ENCODE results near the gene MUC5B. TPM values are rescaled to one million over a fixed set of nuclear protein-coding genes. Genes with fewer than 3 reads are reported as not detected.
A peak's percentile ranks its signal among the peaks of the same experiment; 100 is the strongest.
"Not testable (repeated sequence)": the region's sequence is repeated elsewhere in the genome, so short reads cannot be mapped to it uniquely, and the experiment has no call there.

MUC5B gene
- total RNA-seq: not detected
- under 0.01 TPM for polyA plus RNA-seq
- long read RNA-seq, donor 1: 0 reads
- long read RNA-seq, donor 2: 0 reads
- long read RNA-seq, donor 3: 0 reads
- long read RNA-seq, donor 4: 0 reads

DNA sequence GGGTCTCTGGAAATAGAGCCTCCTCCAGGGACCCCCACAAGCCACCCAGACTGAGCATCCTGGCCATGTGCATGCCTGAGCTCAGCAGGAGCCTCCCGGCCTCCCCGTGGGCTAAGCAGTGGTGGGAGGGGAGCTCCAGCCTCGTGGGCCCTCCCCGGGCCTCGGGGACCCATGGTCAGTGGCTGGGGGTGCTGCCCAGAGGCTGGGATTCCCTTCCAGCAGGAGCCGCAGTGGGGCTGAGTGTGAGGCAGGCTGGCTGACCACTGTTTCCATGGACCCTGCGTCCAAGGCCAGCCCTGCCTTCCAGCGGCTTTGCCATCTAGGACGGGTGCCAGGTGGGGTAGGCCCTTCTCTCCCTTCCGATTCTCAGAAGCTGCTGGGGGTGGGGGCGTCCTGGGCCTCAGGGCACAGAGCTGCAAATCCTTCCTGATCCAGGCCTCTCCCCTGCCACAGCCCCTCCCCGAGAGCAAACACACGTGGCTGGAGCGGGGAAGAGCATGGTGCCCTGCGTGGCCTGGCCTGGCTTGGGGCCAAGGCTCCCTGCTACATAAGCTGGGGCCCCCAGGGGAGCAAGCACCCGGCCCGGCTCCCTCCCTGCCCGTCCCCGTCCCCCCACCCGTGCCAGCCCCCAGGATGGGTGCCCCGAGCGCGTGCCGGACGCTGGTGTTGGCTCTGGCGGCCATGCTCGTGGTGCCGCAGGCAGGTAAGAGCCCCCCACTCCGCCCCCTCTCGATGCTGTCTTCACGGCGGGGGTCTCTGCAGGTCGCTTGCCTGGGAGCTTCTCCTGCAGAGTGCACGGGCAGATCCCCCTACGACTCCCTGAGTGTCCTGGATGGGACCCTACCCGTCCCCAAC is at the start of gene MUC5B:
Gene MUC5B (plus strand): TSS at position 576 of the 855 bp plus-strand sequence. CDS start 58 bp downstream, at position 634.
- 66% methylated on average over 36 of the region's 36 CpGs for WGBS
- peak; percentile 10 to 62 (median 57) for DNase-seq
- no peaks in the 10 kb centered on the region for H3K27me3 ChIP-seq (ENCODE audit: control insufficient read depth, insufficient read depth)

GRCh38 chr11:1173396-1173795 is 49.5 kb upstream of the MUC5B start:
- DNase-seq; H3K27ac ChIP-seq (ENCODE audit: low read length); H3K9me3 ChIP-seq (ENCODE audit: control insufficient read depth, low read length); ATAC-seq; H3K27me3 ChIP-seq (ENCODE audit: control insufficient read depth, insufficient read depth); intact Hi-C loops (cut with DNase I); H3K4me3 ChIP-seq (ENCODE audit: low read length); H3K4me1 ChIP-seq (ENCODE audit: control insufficient read depth, insufficient read depth, low read length): not testable (repeated sequence)
- WGBS: 94% methylated on average over 3 of the region's 3 CpGs

More for the DNA sequence above, at the start of gene MUC5B:
- ATAC-seq: no peak
- intact Hi-C loops (cut with DNase I): no loop called here
- Histone ChIP-seq H3K27ac (ENCODE audit: low read length) (no peak within 1 kb of the TSS), H3K4me1 (ENCODE audit: control insufficient read depth, insufficient read depth, low read length) (no peaks in the 10 kb centered on the region), H3K9me3 (ENCODE audit: control insufficient read depth, low read length) (no peaks in the 10 kb centered on the region), H3K4me3 (ENCODE audit: low read length) (no peak within 1 kb of the TSS)

- DNase-seq: peak in 2 of 3 donors; percentile 6 to 53
- 95% methylated on average over 39 of the region's 39 CpGs for WGBS
- ATAC-seq: no peak
Observed at GRCh38 chr11:1174441-1175370, 48.2 kb upstream of the MUC5B start.

DNA sequence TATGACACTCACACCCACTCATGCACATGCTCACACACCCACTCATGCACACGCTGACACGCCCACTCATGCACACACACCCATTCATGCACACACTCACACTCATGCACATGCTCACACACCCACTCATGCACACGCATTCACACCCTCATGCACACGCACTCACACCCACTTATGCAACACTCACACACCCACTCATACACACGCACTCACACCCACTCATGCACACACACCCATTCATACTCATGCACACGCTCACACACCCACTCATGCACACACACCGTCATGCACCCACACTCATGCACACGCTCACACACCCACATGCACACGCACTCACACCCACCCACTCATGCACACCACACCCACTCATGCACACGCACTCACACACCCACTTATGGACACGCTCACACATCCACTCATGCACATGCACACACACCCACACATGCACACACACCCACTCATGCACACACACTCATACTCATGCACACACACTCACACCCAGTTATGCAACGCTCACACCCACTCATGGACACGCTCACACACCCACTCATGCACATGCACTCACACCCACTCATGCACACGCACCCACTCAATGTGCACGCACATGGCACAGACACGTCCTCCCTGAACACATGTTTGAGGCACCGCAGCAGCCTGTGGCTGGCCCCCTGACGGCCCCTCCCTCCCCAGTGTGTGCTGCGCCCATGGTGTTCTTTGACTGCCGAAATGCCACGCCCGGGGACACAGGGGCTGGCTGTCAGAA is 47.2 kb upstream of the MUC5B start:
- no peaks in the 10 kb centered on the region for H3K4me1 ChIP-seq (ENCODE audit: control insufficient read depth, insufficient read depth, low read length)
- DNase-seq (peak in 2 of 3 donors; percentile 12 to 33), ATAC-seq (no peak)
- intact Hi-C loops (cut with DNase I): no loop called here
- no peak overlapping the region for H3K27ac ChIP-seq (ENCODE audit: low read length)
- no peaks in the 10 kb centered on the region for H3K9me3 ChIP-seq (ENCODE audit: control insufficient read depth, low read length)
- no peaks in the 10 kb centered on the region for H3K27me3 ChIP-seq (ENCODE audit: control insufficient read depth, insufficient read depth)
- no peak overlapping the region for H3K4me3 ChIP-seq (ENCODE audit: low read length)
- WGBS: 90% methylated on average over 22 of the region's 22 CpGs

More at GRCh38 chr11:1174441-1175370, 48.2 kb upstream of the MUC5B start:
- Histone ChIP-seq H3K9me3 (ENCODE audit: control insufficient read depth, low read length) (no peaks in the 10 kb centered on the region), H3K27me3 (ENCODE audit: control insufficient read depth, insufficient read depth) (no peaks in the 10 kb centered on the region), H3K4me1 (ENCODE audit: control insufficient read depth, insufficient read depth, low read length) (no peaks in the 10 kb centered on the region), H3K27ac (ENCODE audit: low read length) (no peak overlapping the region), H3K4me3 (ENCODE audit: low read length) (no peak overlapping the region)
- intact Hi-C loops (cut with DNase I): no loop called here

DNA sequence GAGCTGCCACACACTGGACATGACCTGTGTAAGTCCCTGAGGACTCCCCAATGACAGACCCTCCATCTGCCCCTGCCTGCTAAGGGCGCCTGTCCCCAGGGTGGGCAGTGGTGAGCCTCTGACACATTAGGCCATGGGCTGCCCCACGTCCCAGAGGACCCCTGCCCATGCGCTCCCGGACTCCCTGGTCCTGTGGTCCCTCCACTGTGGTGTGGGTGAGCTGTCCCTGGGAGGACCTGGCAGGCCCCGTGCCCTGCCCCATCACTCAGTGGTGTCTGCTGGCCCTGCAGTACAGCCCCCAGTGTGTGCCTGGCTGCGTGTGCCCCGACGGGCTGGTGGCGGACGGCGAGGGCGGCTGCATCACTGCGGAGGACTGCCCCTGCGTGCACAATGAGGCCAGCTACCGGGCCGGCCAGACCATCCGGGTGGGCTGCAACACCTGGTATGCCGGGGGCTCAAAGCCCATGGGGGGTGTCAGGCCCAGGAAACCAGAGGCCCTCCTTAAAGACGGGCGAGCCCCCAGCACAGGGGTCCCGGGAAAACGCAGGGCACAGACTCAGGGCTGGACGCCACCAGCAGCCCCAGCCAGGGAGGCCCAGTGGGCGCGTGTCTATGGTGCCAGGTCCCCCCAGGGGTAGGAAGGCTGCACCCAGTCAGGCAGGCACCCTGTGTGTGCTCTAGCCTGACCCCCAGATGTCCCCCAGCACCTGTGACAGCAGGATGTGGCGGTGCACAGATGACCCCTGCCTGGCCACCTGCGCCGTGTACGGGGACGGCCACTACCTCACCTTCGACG is 46.4 kb upstream of the MUC5B start:
- peak in 2 of 3 donors; percentile 29 to 35 for DNase-seq
- no peak for ATAC-seq
- H3K27me3 ChIP-seq (ENCODE audit: control insufficient read depth, insufficient read depth): no peaks in the 10 kb centered on the region

DNA sequence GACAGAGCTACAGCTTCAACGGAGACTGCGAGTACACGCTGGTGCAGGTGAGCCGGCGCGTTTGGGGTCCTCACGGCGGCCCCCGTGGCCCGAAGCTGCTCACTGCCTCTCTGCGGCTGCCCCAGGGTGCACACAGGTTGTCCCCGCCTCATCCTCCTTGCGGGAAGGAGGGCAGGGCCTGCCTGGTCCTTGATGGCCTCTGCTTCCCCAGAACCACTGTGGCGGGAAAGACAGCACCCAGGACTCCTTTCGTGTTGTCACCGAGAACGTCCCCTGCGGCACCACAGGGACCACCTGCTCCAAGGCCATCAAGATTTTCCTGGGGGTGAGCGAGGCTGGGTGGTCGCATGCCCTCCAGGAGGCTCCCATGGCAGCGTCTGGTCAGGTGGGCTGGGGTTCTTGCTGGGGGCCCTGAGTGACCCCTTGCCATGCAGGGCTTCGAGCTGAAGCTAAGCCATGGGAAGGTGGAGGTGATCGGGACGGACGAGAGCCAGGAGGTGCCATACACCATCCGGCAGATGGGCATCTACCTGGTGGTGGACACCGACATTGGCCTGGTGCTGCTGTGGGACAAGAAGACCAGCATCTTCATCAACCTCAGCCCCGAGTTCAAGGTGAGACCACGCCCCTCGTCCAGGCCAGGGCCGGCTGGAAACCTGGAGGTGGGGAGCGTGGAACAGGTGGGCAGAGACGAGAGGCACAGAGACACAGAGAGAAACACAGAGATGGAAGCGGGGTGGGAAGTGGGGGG is 45.7 kb upstream of the MUC5B start:
- H3K4me1 ChIP-seq (ENCODE audit: control insufficient read depth, insufficient read depth, low read length): no peaks in the 10 kb centered on the region
- no peaks in the 10 kb centered on the region for H3K9me3 ChIP-seq (ENCODE audit: control insufficient read depth, low read length)
- no peak overlapping the region for H3K4me3 ChIP-seq (ENCODE audit: low read length)
- DNase-seq (peak in 2 of 3 donors; percentile 24 to 42), ATAC-seq (no peak)
- H3K27me3 ChIP-seq (ENCODE audit: control insufficient read depth, insufficient read depth): no peaks in the 10 kb centered on the region
- H3K27ac ChIP-seq (ENCODE audit: low read length): no peak overlapping the region
- intact Hi-C loops (cut with DNase I): no loop called here
- 91% methylated on average over 34 of the region's 34 CpGs for WGBS

More for the DNA sequence above, 46.4 kb upstream of the MUC5B start:
- Histone ChIP-seq H3K4me3 (ENCODE audit: low read length) (no peak overlapping the region), H3K9me3 (ENCODE audit: control insufficient read depth, low read length) (no peaks in the 10 kb centered on the region), H3K27ac (ENCODE audit: low read length) (no peak overlapping the region), H3K4me1 (ENCODE audit: control insufficient read depth, insufficient read depth, low read length) (no peaks in the 10 kb centered on the region)
- intact Hi-C loops (cut with DNase I): no loop called here
- WGBS: 92% methylated on average over 32 of the region's 32 CpGs

DNA sequence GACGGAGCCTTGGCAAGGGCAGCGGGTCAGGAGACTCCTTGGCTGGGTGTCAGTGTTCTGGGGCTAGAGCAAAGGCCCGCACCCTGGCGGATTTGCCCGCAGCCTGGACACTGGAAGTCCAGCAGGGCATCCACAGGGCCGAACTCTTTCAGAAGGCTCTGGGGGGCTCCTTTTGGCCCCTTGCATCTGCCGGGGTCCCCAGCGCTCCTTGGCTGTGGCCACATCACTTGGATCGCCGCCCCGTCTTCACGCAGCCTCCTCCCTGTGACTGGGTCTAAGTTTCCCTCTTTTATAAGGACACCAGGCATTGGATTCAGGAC is 45.1 kb upstream of the MUC5B start:
- Histone ChIP-seq H3K4me3 (ENCODE audit: low read length) (no peak overlapping the region), H3K9me3 (ENCODE audit: control insufficient read depth, low read length) (no peaks in the 10 kb centered on the region), H3K27me3 (ENCODE audit: control insufficient read depth, insufficient read depth) (no peaks in the 10 kb centered on the region), H3K4me1 (ENCODE audit: control insufficient read depth, insufficient read depth, low read length) (no peaks in the 10 kb centered on the region), H3K27ac (ENCODE audit: low read length) (no peak overlapping the region)
- no peak for DNase-seq
- no peak for ATAC-seq
- intact Hi-C loops (cut with DNase I): no loop called here
- WGBS: 86% methylated on average over 12 of the region's 12 CpGs

- WGBS: 87% methylated on average over 31 of the region's 31 CpGs
- no peak overlapping the region for H3K4me3 ChIP-seq (ENCODE audit: low read length)
- no peaks in the 10 kb centered on the region for H3K9me3 ChIP-seq (ENCODE audit: control insufficient read depth, low read length)
- intact Hi-C loops (cut with DNase I): no loop called here
- DNase-seq: peak in 2 of 3 donors; percentile 29 to 40
- H3K4me1 ChIP-seq (ENCODE audit: control insufficient read depth, insufficient read depth, low read length): no peaks in the 10 kb centered on the region
- no peaks in the 10 kb centered on the region for H3K27me3 ChIP-seq (ENCODE audit: control insufficient read depth, insufficient read depth)
- ATAC-seq: no peak
- no peak overlapping the region for H3K27ac ChIP-seq (ENCODE audit: low read length)
Observed at GRCh38 chr11:1178201-1178885, 44.5 kb upstream of the MUC5B start.

- ATAC-seq: no peak
Observed at GRCh38 chr11:1178906-1179305, 44.0 kb upstream of the MUC5B start.

More at GRCh38 chr11:1178906-1179305, 44.0 kb upstream of the MUC5B start:
- WGBS: 91% methylated on average over 29 of the region's 29 CpGs
- intact Hi-C loops (cut with DNase I): no loop called here
- Histone ChIP-seq H3K27me3 (ENCODE audit: control insufficient read depth, insufficient read depth) (no peaks in the 10 kb centered on the region), H3K4me3 (ENCODE audit: low read length) (no peak overlapping the region), H3K9me3 (ENCODE audit: control insufficient read depth, low read length) (no peaks in the 10 kb centered on the region), H3K27ac (ENCODE audit: low read length) (no peak overlapping the region), H3K4me1 (ENCODE audit: control insufficient read depth, insufficient read depth, low read length) (no peaks in the 10 kb centered on the region)
- peak in 2 of 3 donors; percentile 33 to 37 for DNase-seq

Data from right cardiac atrium (tissue), 5 donors.